Peyer's patch (tissue), 4 donors: ENCODE results near the gene UBE2D3.

Source experiments
- CTCF ChIP-seq, 6 experiments: fragments of 450-650 bp in 4 of 6; fragments of 200-600 bp in 2 of 6; sonication (generic) in 1 of 6; IDR thresholded peaks; one replicate each; pipeline ENCODE4 v1.5.1; 2017 to 2019; ENCODE audit warnings: antibody characterized with exemption in 6 of 6, mild to moderate bottlenecking in 3 of 6, moderate library complexity in 1 of 6
- POLR2A ChIP-seq, 2 donors: fragments of 450-650 bp; IDR thresholded peaks; one replicate each; pipeline ENCODE4 v1.5.1; 2017; ENCODE audit warnings: antibody characterized with exemption in 2 of 2, mild to moderate bottlenecking in 2 of 2, moderate library complexity in 2 of 2

- TF ChIP-seq CTCF (IDR thresholded peaks at IDR 0.05) (no peak), POLR2A (IDR thresholded peaks at IDR 0.05) (no peak)
Observed at GRCh38 chr4:102751941-102752340, 75.4 kb downstream of the UBE2D3 start.
